H7 (cell line): Measurements from ENCODE around the gene PPFIA4. TPM values are rescaled to one million over a fixed set of nuclear protein-coding genes. Genes with fewer than 3 reads are reported as not detected.
A peak's percentile ranks its signal among the peaks of the same experiment; 100 is the strongest.

ENCODE experiments used
- DNase-seq: peaks from one replicate; pipeline ENCODE4 v3.0.0; 2012
- H3K27me3 ChIP-seq: 2 replicates; pipeline ENCODE4 v1.6.0; 2011; ENCODE audit warnings: mild to moderate bottlenecking, low read length; ENCODE audit not compliant: control insufficient read depth, insufficient read depth
- H3K36me3 ChIP-seq: replicated peaks from 2 replicates; pipeline ENCODE4 v1.5.1; 2011; ENCODE audit warnings: low read length; ENCODE audit not compliant: control insufficient read depth, insufficient read depth
- H3K4me3 ChIP-seq: 2 replicates; pipeline ENCODE4 v1.5.1; 2011; ENCODE audit warnings: low read depth, mild to moderate bottlenecking, control low read depth, low read length, moderate library complexity; ENCODE audit not compliant: insufficient read depth
- total RNA-seq: library from RNA; depleted of rRNA; stranded (reverse); fragments of >200 nt; shearing (Covaris generic); gene quantifications from 2 replicates; pipeline ENCODE4 v1.2.3, GENCODE V29; 2014

The PPFIA4 gene
- total RNA-seq, 1 experiment from 2014 or later, result 3.1 TPM

DNA sequence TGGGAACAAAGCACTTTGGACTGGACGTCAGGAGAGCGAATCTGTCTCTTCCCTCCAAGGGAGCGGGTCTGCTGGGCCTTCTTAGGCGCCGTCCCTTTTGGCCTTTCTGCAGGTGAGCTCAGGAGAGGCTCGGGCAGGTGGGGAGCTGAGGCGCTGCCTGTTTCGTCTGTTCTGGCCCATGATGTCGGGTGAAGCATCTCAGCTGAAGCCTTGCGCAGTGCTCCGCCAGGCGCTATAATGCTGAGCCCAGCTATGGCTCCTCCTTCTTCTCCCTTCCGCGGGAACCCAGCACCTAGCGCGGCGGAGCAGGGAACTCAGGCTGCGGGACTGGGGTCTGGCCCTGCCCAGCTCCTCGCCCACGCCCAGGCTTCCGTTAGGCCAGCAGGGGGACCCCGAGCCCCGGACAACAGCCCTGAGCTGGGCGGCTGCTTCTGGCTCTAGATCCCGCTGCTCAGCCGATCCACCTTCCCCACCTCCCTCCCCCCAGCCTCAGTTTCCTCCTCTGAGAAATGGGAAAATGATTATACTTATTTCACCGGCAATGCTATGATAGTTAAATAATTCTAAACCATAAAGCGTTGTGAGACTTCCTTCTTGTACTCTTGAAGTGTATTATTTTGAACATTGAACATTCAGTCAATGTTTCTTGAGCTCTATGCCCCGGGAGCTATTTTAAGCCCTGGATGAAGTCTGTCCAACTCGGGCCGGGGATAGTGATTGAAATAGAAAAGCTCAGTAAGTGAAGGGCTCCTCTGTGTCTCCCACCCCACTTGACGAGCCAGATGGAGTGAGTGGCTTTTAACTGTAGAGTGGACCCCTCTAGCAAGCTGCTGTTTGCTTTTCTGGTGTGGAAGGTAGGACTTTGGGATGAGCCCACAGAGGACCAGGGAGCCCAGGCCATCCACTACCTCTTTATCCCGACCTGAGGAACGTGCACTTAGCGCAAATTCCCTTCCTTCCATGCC is 91.6 kb downstream of the PPFIA4 start:
- Histone ChIP-seq H3K27me3 (peaks cover 10% of the 10 kb centered on the region), H3K4me3 (peak overlapping the region; percentile 14; the same call in 1 of the 2 replicates), H3K36me3 (no peaks in the 10 kb centered on the region)
- DNase-seq, result peak; percentile 98

DNA sequence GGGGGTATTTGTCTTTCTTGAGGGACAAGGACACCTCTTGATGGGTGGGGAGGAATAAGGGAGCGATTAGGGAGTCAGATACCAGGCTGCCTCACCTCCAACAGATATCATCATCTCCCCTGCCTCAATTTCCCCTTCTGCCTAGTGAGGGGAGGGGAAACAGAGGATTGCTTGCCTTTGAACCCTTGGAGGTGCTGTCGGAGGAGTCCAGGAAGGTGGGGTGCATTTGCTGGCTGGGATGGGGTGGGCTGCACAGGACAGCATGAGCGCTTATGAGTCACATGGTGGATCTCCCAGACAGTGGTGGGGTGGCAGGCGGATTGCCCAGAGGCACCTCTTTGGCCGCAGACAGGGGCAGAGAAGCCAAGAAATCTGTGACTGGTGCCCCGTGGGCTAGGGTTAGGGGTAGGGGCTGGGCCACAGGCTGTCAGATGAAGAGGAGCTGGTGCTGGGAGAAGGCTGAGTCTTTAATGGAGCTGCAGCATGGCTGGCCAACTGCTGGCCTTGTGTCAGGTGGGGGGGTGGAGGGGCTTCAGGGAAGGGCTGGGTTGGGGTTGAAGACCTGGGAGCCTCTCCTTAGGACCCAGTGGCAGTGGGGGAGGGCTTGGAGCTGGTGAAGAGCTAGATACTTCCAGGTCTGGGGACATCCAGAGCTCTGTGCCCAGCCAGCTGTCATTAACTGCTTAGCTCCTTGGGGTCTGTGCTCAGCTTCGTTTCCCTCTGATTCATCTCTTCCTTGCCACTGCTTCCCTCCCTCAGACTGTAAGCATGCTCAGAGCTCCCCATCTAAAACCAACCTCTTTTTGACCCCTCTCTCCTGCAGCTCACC is 94.2 kb downstream of the PPFIA4 start:
- H3K4me3 ChIP-seq, result no peak overlapping the region
- H3K27me3 ChIP-seq, result peaks cover 11% of the 10 kb centered on the region
- no peak for DNase-seq
- H3K36me3 ChIP-seq, result no peaks in the 10 kb centered on the region

DNA sequence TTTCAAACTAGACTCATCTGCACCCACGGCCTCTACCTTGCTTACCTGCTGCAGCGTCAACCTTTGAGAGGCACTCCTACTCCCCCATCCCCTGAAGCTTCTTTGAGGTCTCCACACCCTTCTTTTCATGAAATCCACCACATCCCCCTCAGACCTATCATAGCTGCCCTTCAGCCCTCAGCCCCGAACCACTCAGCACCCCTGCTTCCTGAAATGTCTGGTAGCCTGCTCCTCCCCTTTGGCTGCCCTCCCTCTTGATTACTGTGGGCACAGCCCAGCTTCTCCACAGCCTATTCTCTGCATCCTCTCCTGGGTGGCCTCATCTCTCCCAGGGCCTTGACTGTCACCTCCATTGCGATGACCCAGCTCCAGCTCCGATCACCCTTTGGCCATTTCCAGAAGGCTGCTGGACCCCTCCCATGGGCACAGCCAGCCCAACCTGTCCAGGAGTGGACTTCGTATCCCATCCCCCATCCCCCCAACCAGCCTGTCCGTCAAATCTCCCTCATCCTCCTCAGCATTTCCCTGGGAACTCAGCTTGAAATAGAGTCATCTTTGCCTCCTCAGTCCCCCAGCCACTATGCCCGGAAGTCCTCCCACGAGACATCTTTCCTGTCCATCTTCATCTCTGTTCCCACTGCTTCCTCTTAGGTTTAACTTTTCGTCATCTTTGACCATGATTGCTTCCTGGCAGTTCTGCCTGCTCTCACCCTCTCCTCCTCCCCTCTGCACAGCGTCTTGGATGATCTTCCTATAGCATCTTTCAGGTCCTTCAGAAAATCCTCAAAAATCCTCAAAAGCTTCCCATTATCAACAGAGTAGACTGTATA is 95.1 kb downstream of the PPFIA4 start:
- Histone ChIP-seq H3K36me3 (no peaks in the 10 kb centered on the region), H3K4me3 (no peak overlapping the region)
- no peak for DNase-seq

DNA sequence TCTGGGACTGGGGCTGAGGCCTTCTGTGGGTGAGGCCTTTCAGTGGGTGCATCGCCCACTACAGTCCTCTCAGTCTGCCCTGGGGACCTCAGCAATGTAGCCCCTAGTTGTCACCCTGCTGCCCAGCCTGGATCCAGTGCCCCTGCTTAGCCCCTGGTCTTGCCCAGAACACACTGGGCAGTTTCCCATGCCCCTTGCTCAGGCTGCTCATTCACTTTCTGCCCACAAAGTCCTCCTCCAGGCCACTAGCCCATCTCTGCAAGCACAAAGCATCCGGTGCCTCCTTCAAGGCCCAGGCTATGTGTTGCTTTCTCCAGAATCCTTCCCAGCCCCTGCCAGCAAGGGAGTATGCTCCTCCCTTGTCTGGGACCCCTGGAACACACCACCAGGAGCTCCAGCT is 95.9 kb downstream of the PPFIA4 start:
- DNase-seq, result no peak
- no peak overlapping the region for H3K4me3 ChIP-seq
- peaks cover 15% of the 10 kb centered on the region for H3K27me3 ChIP-seq
- no peaks in the 10 kb centered on the region for H3K36me3 ChIP-seq

More for the DNA sequence above, 95.1 kb downstream of the PPFIA4 start:
- peaks cover 11% of the 10 kb centered on the region for H3K27me3 ChIP-seq

DNA sequence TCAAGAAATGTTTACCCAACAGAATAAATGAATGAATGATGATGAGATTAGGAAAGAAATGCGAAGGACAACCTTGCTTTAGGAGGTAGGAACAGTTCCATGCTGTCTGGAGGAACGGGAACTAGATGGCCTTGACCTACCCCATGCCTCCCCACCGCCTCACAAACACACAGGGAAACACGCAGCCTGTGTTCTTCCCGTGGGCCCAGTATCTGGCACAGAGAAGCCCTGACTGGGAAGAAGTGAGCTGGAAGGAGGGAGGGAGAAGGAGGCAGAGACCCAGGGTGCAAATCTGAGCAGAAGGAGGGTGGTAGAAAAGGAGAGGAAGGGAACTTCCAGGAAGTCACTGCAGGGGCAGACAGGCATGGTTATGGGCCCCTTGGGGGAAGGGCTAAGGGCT is 97.7 kb downstream of the PPFIA4 start:
- H3K36me3 ChIP-seq, result no peaks in the 10 kb centered on the region
- peaks cover 26% of the 10 kb centered on the region for H3K27me3 ChIP-seq
- H3K4me3 ChIP-seq, result no peak overlapping the region
- no peak for DNase-seq

DNA sequence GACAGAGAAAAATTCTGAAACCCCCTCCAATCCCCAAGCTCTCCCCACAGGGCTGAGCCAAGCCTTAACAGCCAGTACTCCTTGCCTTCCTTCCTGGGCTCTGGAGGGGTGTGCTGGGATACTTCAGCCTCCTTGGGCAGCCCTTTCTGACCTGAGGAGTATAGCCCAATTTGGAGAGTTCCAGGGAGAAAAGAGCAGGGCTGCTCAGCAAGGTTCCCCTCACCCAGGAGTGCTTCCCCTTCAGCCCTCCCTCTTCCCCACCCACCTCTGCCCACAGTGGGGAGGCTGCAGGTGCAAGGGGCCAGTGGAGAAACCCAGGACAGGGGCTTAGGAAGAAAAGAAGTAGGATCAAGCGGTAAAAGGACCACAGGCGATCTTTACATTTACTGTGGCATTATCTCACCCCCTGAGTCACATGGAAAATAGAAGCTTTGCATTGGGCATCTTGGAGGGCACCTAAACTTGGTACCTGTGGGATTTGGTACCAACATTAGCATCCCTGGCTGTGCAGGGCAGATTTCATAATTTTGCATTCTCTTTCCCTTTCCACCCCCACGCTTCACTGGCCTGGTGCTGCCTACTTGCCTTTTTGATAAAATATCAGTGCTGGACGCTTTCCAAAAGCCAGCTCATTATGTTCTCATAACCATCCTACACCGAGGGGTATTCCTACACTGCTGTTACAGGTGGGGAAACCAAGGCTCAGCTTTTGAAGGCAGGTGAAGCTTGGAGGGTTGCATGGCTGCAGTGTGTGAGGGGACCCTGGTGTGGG is 98.4 kb downstream of the PPFIA4 start:
- Histone ChIP-seq H3K36me3 (no peaks in the 10 kb centered on the region), H3K4me3 (no peak overlapping the region), H3K27me3 (peaks cover 26% of the 10 kb centered on the region)
- DNase-seq, result no peak

DNA sequence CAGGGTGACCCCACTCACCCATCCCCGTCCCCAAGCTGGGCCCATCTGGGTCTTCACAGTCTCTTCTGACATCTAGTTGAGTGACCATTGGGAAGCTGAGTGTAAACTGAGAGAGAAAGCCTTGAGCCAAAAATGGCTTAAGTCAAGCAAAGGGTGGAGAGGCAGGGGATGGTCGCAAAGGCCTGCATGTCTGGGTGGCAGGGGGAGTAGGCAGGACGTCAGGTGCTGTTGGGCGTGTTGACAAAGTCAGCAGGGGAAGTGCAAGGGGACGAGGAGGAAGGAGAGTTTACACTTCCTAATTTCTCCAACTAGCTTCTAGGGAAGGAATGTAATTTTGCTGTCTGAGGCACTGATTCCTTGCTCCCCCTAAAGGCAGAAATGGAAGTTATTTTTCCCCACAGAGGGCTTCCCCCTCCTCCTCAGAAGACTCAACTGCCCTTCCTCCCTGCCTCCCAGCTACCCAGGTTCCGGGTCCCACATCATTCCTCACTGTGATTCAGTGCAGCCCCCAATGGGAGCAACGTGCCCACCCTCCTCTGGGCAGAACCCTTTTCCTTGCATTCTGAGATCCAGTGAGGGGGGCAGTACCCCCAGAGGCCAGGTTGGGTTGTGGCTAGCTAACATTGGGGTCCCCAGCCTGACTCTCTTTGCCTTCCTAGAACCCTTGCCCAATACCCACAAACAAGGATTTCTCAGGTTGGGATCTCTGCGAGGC is 100.0 kb downstream of the PPFIA4 start:
- DNase-seq, result peak; percentile 79
- Histone ChIP-seq H3K36me3 (no peaks in the 10 kb centered on the region), H3K27me3 (peaks cover 26% of the 10 kb centered on the region), H3K4me3 (no peak overlapping the region)

DNA sequence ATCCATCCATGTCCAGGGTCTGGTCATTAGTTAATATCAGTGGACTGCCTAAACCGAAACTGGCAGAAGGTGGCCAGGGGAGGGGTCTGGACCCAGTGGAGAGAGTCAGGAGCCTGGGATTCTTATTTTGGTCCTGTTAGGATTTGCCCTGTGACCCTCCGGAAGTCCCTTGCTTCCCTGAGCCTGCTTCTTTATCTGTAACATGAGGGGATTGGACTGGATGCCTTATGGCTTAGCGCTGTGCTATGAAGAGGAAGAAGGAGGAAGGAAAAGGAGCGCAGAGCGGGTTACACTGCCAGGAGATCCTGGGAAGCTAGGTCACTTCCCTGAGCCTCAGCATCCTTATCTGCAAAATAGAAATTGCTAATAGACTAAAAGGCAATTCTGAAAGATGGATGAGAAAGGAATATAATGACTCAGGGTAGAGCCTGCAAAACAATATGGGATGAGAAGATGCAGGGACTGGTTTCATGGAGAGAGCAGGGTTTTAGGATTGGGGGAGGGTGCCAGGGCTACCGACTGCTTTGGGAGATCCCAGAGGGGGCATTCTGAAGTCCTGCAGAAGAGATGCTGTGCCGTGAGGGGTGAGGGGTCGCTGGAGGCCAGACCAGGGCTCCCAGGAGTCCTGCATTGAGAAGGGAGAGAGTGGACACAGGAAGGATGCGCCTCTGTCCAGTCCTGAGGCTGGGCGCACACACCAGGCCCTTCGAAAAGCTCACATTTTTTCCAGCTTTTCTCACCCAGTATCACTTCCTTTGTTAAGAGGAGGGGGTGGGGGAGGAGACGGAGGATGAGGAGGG is 100.8 kb downstream of the PPFIA4 start:
- Histone ChIP-seq H3K27me3 (peaks cover 26% of the 10 kb centered on the region), H3K4me3 (peak overlapping the region; percentile 63), H3K36me3 (no peaks in the 10 kb centered on the region)
- DNase-seq, result no peak

DNA sequence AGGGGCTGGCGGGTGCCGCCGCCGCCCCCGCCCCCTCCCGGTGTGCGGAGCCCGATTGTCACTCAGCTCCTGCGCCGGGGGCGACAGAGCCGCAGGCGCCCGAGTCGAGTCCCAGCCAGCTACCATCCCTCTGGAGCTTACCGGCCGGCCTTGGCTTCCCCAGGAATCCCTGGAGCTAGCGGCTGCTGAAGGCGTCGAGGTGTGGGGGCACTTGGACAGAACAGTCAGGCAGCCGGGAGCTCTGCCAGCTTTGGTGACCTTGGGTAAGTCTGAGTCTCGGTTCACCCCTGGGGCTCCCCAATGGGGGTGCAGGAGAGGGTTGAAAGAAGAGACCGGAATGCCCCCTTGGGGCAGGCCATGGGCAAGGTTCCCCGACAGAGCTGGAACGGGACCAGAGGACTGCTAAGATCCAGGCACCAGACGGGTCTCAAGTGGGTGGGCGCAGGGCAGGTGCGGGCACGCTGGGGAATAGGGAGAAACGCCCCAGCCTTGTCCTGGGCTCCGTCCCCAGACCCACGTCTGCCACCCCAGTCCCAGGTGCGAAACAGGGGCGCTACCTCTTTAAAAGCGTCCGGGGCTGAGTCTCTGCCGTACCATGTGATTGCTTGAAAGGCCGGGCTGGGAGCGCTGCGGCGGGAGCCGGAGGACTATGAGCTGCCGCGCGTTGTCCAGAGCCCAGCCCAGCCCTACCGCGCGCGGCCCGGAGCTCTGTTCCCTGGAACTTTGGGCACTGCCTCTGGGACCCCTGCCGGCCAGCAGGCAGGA is 101.6 kb downstream of the PPFIA4 start, which contains the start of gene ADORA1:
Gene ADORA1 (plus strand): TSS at position 61 of the 765 bp plus-strand sequence. CDS start 1,116 bp downstream, outside the sequence.
- H3K36me3 ChIP-seq, result no peaks in the 10 kb centered on the region
- DNase-seq, result peak; percentile 90
- H3K4me3 ChIP-seq, result peak within 1 kb of the TSS; percentile 63
- H3K27me3 ChIP-seq, result peaks cover 26% of the 10 kb centered on the region

DNA sequence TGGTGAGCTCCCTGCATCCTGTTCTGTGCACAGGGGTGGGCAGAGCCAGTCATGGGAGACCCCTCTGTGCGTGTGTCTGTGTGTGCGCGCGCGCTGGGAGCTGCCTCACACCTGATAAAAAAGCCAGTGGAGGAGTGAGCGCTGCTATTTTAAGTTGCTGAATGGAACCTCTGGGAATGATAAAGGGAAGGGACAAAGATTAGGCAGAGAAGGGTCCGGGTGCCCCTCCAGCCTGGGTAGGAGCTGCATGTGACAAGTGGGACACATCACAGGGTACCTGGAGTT is 102.1 kb downstream of the PPFIA4 start:
- peak overlapping the region; percentile 63 for H3K4me3 ChIP-seq
- no peaks in the 10 kb centered on the region for H3K36me3 ChIP-seq
- H3K27me3 ChIP-seq, result peaks cover 26% of the 10 kb centered on the region
- no peak for DNase-seq
